Fibroblast of skin of right quadriceps (primary cell): Measurements from ENCODE around the gene SUSD3.
"Not testable (repeated sequence)": the region's sequence is repeated elsewhere in the genome, so short reads cannot be mapped to it uniquely, and the experiment has no call there.

Source experiments
- DNase-seq: peaks from one replicate; pipeline ENCODE4 v3.0.0-alpha.2; 2013

SUSD3 gene

DNA sequence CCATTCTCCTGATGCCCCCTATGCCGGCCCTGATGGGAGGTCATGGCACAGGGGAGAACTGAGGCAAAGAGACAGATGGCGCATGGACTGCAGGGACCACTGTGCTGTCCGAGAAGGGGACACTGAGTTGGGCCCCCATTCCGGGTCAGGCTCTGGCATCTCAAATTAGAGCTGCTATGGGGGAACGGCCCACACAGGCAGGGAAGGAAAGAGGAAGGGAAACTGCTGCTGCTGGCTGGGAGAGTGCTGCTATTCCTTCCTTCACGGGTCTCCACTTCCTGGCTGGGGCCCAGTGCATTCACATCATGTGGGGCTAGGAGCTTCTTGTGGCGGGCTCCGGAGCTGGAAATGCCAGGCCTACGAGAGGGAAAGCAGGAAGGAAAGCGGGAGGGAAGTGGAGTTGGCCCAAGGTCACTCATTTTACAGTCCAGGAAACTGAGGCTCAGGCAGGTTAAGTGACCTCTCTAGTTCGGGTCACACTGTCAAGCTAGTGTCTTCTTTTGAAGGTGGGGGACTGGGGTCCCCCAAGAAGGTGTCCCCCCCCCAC lies 36.2 kb downstream of the SUSD3 start:
- no peak for DNase-seq

DNA sequence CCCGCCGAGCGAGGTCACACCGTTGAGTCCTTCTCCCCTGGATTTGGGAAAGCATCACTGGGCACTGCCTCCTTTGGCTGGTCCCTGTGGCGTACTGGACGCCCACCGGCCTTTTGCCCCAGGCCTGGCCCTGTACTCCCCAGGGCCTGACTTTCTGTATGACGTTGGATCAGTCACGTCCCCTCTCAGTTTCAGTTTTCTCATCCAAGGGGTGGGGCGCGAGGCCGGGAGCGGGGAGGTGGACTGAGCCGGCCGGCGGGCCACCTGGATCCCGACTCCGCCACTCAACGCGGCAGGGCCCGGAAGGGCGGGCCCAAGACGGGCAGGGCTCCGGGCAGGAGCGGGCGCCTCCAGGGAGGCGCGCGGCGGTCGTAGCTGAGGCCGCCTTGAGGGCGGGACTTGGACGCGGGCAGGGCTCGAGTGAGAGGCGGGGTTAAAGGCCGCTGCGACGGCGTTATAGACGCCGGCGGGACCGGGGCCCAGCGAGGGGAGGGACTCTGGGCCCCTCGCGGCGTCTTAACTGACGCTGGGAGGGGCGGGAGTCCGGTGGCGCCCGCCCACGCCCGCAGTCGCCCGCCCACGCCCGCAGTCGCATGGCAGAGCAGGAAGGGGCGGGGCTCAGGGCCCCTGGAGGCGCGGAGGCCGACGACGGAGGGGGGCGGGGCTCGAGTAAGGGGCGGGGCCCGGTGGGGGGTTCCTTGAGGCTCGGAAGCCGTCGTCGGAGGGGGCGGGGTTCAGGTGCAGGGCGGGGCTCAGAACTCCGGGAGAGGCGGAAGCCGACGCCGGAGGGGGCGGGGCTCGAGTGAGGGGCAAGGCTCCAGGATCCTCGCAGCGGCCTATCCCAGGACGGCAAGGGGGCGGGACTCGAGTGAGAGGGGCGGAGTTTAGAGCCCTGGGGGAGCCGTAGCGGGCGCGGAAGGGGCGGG lies 37.0 kb downstream of the SUSD3 start:
- DNase-seq = peak; percentile 98

DNA sequence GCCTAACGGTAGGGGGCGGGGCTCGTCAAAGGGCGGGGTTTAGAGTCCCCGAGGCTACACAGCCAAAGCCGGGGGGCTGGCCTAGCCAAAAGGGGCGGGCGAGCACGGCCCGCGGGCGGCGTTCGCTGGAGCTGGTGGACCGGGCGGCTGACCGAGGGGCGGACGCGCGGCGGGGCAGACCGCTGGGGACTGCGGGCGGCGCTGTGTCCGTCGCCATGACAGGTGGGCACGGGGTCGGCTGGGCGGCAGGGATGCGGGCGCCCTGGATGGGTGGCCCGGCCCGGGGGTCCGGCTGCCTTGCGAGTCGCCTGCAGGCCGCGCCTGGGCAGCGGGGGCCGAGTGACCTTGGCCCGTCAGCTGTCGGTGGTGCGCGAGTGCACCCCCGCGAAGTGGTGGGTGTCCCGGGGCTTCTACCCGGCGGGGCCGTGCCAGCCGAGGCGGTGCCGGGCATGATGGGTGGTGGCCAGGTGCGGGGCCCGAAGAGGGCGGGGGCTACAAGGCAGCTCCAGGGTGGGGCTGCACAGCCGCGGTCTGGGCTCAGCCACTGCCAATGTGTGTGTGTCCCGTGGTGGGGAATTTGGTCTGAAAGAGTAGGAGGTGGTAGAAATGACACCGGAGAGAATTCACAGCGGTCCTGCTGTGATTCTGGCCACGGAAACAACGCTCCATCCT lies 37.8 kb downstream of the SUSD3 start, which contains the start of gene CARD19:
Gene CARD19, plus strand, starts transcription at position 87 of the 672 bp plus-strand sequence. Its CDS starts 129 bp downstream, at position 216.
- DNase-seq = no peak

DNA sequence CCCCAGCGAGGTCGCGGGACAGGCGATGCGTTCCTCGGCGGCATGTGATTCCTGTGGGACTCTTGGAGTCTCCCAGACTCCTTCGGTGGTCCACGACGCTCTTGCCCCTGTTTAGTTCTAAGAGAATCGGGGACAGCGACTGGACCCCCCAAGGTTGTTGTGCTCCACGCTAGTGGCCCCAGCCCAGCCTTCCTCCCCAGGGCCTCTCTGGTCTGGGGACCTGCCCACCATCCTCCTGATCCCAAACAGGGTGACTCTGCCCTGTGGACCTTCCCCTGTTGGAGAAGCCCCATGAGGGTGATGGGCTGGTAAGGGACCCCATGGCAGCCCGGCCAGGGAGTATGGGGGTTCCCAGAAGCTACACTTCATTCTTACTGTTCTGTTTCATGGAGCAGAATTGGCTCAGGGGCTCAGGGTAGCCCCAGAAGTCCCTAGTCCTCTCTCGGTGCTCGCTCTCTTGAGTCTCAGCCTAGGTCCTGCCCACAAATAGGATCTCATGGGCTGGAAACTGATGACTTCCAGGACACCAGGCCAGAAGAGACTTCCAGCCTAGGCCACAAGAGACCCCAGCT lies 38.4 kb downstream of the SUSD3 start:
- DNase-seq = no peak

DNA sequence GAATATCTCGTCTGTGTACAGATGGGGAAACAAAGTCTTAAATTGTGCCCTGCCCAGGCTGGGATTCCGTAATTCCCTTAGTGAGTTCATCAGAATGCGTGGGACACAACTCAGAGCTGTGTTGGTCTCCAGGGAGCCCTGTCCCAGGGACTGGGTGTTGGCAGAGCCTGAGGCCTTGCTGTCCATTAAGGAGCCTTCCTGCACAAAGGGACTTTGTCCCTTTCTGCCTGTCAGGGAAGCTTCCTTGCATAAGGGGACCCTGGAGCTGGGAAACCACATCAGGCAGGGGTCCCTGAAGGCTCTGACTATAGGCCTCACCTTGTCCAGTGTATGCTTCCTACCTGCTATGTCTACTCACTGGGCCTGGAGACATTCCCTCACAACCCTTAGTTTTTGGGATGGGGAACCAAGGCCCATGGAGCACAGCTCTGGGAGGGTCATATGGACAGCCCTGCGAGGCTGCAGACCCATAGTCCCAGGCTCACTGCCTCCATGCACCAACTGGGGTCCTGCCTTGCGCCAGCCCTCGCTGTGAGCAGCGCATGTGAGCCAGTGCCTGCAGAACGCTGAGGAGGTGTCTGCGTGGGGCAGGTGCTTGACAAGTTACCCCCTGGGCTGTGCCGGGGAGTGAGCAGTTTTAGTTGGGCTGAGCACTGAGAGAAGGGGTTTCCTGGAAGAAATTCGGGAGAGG lies 39.2 kb downstream of the SUSD3 start:
- no peak for DNase-seq

DNA sequence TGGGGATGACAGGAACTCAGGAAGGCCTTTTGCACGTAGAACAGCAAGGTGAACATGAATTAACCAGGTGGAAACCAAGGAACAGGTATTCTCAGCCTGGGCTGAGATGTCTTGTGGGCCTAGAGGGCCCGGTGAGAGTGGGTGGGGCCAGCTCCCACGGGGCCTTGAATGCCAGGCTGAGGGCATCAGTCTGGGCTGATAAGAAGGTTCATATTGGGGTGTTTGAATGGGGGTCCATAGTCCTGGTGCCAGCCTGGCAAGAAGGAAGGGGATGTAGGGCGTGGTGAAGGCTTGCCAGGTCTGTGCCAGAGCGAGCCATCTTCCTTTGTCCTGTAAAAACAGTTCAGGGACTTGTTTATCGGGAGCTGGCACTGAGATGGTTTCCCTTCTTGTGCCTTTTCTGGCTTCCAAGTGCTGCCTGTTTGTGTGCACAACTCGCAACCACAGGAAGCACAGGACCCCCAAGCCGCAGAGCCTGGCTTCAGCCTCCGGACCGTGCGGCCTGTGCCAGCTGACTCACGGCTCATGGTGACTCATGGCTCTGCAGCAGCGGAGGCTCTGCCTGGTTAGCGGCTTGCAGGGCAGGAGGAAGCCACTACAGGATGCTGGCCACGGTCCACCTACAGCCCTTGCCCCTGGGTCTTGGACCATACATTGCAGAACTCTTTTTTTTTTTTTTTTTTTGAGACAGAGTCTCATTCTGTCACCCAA lies 39.9 kb downstream of the SUSD3 start:
- DNase-seq = peak; percentile 93

DNA sequence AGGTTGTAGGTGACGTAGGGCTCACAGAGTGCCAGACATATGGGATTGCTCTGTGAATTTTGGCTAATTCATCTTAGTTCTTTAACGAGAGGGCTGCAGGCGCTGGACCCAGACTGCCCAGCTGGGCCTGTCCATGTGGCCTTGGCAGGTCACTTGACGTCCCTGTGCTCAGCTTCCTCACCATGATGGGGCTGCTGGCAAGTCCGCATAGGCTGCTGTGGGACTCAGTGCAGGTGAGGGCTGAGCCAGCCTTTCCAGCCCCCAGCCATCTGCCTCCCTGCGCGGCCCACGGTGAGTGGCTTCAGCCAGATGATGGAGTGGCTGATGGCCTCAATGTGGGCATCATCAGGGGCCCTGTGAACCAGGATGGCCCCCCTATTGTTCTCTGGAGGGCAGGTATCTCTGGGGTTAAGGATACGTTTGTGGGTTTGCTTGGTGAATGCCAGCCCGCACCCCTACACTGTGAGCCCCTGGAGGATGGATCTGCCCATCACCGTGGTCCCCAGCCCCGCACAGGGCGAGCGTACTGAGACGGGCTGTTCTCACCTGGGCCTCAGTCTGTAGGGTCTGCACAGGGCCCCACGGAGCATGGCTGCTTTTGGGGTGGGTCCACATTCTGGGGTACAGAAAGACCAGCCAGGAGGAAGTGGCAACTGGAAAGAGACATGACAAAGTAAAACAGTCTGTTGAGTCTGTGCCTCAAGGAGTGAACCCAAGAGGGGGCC lies 41.2 kb downstream of the SUSD3 start:
- no peak for DNase-seq

DNA sequence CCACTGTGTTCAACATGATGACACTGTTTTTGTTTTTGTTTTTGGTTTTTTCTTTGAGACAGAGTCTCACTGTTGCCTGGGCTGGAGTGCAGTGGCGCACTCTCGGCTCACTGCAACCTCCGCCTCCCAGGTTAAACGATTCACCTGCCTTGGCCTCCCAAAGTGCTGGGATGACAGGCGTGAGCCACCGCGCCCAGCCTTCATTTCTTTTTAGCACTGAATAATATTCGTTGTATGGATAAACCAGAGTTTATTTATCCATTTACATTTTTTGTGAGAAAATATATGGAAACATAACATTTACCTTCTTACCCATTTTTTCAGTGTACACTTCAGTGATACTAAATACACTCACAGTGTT lies 41.8 kb downstream of the SUSD3 start:
- no peak for DNase-seq

DNA sequence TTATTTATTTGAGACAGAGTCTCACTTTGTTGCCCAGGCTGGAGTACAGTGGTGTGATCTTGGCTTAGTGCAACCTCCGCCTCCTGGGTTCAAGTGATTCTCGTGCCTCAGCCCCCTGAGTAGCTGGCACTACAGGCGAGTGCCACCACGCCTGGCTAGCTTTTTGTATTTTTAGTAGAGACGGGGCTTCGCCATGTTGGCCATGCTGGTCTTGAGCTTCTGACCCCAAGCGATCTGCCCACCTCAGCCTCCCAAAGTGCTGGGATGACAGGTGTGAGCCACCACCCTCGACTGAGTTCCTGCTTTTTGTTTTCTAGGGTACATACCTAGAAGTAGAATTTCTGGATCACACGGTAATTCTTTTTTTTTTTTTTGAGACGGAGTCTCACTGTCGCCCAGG lies 42.6 kb downstream of the SUSD3 start:
- DNase-seq = not testable (repeated sequence)

DNA sequence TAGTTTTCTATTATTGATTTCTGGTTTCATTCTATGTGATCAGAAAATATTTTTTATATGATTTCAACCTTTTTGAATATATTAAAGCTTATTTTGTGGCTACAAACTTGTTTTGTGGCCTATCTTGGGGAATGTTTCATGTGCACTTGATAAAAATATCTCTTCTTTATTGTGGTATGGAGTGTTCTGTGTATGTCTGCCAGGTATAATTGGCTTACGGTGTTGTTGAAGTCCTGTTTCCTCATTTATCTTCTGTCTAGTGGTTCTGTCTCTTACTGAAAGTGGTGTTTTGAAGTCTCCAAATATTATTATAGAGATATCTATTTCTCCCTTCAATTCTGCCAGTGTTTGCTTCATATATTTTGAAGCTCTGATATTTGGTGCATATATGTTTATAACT lies 47.1 kb downstream of the SUSD3 start:
- DNase-seq = no peak

DNA sequence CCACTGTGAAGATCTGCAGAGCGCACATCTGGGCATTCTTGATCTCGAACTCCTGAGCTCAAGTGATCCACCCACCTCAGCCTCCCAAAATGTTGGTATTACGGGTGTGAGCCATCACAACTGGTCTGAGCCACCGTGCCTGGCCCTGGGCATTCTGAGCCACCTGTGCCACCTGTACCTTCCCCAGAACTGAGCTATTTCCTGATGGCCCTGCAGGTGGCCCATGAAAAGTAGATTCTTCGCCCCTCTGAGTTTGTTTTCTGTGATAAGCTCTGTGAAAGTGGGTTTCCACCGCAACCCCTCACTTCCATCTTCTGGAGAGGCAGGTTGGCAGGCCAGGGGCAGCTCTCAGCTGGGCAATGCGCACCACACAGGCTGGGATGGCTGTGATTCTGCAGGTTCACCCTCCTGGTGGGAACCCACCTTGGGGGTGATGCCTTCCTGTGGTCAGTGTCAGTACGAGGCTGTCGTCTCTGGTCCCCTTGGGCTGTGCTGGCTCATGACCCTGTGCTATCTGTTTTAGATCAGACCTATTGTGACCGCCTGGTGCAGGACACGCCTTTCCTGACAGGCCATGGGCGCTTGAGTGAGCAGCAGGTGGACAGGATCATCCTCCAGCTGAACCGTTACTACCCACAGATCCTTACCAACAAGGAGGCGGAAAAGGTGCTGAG lies 48.8 kb downstream of the SUSD3 start:
- DNase-seq = no peak

DNA sequence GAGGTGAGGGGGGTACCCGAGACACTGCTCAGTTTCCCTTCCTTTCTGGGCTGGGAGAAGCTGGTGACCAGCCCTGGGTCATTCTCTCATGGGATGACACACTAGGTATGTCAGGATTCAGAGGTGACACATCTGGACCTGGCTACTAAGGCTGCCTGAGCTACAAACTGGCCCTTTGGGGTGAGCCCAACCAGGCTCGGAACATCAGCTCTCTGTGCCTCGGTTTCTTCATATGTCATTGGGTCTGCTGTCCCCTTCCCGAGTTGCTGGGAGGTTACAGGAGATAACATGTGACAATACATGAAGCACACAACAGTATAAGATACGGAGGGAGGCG lies 49.3 kb downstream of the SUSD3 start:
- DNase-seq = no peak

DNA sequence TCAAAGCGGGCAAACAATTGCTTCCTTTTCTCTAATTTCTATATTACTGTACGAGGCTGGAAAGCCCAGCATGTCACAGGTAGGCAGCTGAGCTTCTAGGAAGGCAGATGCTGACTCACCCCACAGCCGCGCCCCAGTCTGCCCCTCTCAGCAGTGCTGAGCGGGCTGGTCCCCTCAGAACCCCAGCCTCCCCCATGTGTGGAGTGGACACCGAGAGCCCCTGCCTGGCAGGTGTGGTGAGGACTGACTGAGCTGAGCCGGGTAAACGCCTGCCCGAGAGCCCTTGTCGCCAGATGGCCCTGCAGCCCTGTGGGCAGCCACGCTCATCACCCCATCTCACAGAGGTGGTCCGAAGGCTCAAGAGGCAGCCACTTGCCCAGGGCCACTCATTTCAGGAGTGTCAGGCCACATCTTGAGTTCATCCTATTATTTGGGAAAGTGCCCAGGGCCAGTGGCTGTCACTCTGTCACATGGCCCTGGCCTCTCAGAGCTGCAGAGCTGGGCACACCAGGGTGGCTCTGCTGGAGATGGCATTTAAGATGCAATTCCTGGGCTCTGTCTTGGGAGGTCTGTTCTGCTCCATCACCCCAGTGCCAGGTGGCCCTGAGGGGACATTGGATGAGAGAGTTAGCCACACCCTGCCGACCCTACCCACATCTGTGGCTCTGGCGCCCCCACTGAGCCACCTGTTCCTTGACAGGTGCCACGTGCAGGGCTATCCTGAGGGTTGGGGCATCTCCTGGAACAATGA lies 50.0 kb downstream of the SUSD3 start:
- no peak for DNase-seq

DNA sequence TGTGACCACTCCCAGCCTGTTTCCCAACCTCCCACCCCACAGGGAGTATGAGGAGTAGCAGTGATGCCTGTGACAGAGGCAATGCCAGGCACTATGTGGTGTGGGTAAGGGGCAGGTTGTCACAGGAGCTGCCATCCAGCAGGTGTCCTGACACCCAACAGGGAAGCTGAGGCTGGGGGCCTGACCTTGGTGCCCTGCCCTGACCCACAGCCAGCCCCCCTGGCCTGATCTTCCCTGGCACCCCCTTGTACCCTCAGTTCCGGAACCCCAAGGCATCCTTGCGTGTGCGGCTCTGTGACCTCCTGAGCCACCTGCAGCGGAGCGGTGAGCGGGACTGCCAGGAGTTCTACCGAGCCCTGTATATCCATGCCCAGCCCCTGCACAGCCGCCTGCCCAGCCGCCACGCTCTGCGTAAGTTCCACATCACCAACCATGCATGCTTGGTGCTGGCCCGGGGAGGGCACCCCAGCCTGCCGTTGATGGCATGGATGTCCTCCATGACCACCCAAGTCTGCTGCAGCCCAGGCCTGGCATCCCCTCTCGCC lies 51.9 kb downstream of the SUSD3 start:
- DNase-seq = no peak

DNA sequence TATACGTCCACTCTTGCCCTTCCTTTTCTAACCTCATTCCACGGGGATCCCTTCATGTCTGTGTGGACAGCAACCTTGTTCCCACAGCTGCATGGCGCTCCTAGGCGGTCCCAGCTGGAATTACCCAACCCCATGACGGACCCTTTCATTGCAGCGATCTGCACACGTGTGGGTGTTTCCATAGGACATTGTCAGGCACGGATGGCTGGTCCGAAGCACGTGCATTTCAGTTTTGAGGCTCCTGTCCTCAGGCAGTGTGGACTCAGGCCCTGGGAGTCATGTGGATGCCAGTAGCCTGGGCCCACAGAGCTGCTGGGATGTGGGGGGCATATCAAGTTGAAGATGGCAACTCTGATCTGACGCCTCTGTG lies 52.5 kb downstream of the SUSD3 start:
- no peak for DNase-seq

DNA sequence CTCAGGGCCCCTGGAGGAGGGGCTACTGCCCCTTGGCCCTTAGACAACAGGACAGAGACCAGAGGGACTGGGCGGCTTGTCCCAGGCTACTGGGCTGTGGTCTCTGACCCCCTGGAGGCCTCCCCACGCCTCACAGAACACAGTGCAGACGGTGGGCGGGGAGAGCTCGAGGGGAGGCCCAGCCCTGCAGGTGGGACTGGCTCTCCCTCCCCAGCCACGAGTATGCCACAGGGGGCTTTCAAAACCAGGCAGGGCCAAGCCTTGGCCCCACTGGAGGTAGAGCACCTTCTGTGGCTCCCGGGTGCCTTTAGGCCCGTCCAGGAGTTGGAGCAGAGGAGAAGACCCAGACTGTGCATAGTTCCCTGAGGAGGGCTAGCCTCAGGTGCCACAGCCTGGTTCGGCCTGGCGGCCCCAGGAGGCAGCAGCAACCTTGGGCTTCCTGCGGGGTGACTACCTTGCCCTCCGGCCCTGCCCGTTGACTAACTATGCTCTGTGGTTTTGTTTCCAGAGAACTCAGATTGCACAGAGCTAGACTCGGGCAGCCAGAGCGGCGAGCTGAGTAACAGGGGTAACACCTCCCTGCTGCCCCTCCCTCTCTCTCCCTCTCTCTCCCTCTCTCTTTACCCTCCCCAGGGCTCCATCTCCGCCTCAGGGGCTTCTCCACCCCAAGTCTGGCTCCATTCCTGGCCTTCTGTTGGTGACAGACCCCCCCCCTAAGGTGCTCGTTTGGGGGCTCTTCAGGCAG lies 53.0 kb downstream of the SUSD3 start:
- DNase-seq = no peak

DNA sequence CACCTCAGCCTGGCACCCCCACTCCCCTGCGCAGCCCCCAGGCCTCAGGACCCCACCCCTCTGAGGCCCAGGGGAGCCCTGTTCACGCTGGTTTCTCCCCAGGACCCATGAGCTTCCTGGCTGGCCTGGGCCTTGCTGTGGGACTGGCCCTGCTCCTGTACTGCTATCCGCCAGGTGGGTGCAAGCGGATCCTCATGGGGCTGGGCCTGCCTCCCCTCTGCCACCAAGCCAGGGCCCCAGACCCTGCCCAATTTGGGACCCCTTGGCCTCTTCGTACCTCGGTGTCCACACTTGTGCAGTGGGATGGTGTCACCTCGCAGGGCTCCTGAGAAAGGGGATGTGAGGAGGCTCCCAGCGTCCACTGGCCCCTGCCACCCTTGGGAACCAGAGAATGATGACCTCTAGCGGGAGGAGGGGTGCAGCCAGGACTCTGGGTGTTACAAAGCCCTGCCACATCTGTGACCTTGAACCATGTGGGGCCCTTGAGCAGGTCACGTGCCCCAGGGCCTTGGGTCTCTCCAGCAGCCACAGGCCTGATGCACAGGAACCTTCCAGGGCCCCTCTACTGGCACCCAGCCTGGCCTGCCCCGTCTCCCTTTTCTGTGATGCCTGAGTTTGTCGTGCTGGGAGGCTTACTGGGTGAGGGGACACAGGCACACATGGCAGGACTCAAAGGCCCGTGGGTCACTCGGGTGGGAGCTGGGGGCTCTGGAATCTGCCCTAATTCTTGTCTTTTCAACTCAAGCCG lies 53.8 kb downstream of the SUSD3 start:
- DNase-seq = no peak

DNA sequence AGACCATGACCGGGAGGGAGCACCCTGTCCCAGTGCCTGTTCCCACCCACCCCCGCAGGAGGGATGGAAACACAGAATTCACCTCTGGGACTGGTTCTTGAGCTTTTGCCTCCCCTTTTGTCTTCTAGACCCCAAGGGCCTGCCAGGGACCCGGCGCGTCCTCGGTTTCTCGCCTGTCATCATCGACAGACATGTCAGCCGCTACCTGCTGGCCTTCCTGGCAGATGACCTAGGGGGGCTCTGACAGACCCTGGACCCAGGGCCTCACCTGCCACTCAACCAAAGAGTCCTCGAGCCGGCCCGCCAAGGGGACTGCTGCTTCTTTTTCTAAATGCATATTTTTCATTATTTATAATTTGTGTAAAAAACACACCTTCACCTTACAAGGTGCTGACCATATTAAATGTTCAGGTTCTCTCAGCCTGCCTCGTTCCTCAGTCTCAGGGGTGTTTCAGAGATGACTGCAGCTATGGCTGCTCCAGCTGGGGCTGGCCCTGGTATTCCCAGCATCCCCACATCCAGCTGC lies 54.4 kb downstream of the SUSD3 start:
- no peak for DNase-seq
